GM23248 (cell line): ENCODE data around the gene THSD4. TPM values are rescaled to one million over a fixed set of nuclear protein-coding genes. Genes with fewer than 3 reads are reported as not detected.

Experiments
- DNase-seq: peaks from one replicate; pipeline ENCODE4 v3.0.0-alpha.2; 2015
- H2AFZ ChIP-seq: fragments of 200-600 bp; sonication (generic); 2 replicates; pipeline ENCODE4 v1.6.1; 2016; ENCODE audit warnings: antibody characterized with exemption
- H3F3A ChIP-seq: fragments of 200-600 bp; sonication (generic); 2 replicates; pipeline ENCODE4 v1.6.1; 2016; ENCODE audit warnings: mild to moderate bottlenecking, antibody characterized with exemption, mixed run types; ENCODE audit not compliant: insufficient read depth
- H3K27ac ChIP-seq: fragments of 200-600 bp; sonication (generic); 2 replicates; pipeline ENCODE4 v1.5.1; 2016; ENCODE audit warnings: mild to moderate bottlenecking
- H3K27me3 ChIP-seq: fragments of 200-600 bp; sonication (generic); replicated peaks from 2 replicates; pipeline ENCODE4 v1.6.1; 2016; ENCODE audit warnings: mild to moderate bottlenecking; ENCODE audit not compliant: insufficient read depth
- H3K36me3 ChIP-seq: fragments of 200-600 bp; sonication (generic); 2 replicates; pipeline ENCODE4 v1.6.1; 2016; ENCODE audit warnings: low read depth, mild to moderate bottlenecking
- H3K4me1 ChIP-seq: fragments of 200-600 bp; sonication (generic); 2 replicates; pipeline ENCODE4 v1.6.1; 2016; ENCODE audit warnings: mild to moderate bottlenecking; ENCODE audit not compliant: insufficient read depth
- H3K4me2 ChIP-seq: fragments of 200-600 bp; sonication (generic); one replicate; pipeline ENCODE4 v1.6.1; 2016; ENCODE audit warnings: mild to moderate bottlenecking; ENCODE audit not compliant: unreplicated experiment
- H3K4me3 ChIP-seq: fragments of 200-600 bp; sonication (generic); 2 replicates; pipeline ENCODE4 v1.5.1; 2016; ENCODE audit warnings: mild to moderate bottlenecking
- H3K79me2 ChIP-seq: fragments of 200-600 bp; sonication (generic); 2 replicates; pipeline ENCODE4 v1.6.1; 2016; ENCODE audit warnings: mild to moderate bottlenecking; ENCODE audit not compliant: insufficient read depth
- H3K9ac ChIP-seq: fragments of 200-600 bp; sonication (generic); 2 replicates; pipeline ENCODE4 v1.6.1; 2016; ENCODE audit warnings: mild to moderate bottlenecking
- H3K9me2 ChIP-seq: fragments of 200-600 bp; sonication (generic); 2 replicates; pipeline ENCODE4 v1.6.1; 2016; ENCODE audit warnings: mixed run types, mild to moderate bottlenecking, moderate library complexity; ENCODE audit not compliant: insufficient read depth
- H3K9me3 ChIP-seq: fragments of 200-600 bp; sonication (generic); one replicate; pipeline ENCODE4 v1.6.1; 2017; ENCODE audit warnings: low read depth
- H4K20me1 ChIP-seq: fragments of 200-600 bp; sonication (generic); 2 replicates; pipeline ENCODE4 v1.6.0; 2016; ENCODE audit not compliant: insufficient read depth
- EZH2 ChIP-seq: fragments of 200-600 bp; sonication (generic); IDR thresholded peaks from 2 replicates; pipeline ENCODE4 v1.6.1; 2018; ENCODE audit warnings: antibody characterized with exemption, mild to moderate bottlenecking; ENCODE audit not compliant: insufficient read depth, poor library complexity, severe bottlenecking
- EZH2phosphoT487 ChIP-seq: fragments of 200-600 bp; sonication (generic); IDR thresholded peaks from 2 replicates; pipeline ENCODE4 v1.6.1; 2018; ENCODE audit warnings: antibody characterized with exemption, moderate library complexity, mild to moderate bottlenecking, low read depth; ENCODE audit not compliant: insufficient read depth
- WGBS, 2 experiments: methylation state at CpG; one replicate each; pipeline ENCODE4 v1.1.6; 2015 to 2017; ENCODE audit warnings: low lambda C conversion rate in 2 of 2, low coverage in 1 of 2; ENCODE audit errors: missing lambda C conversion rate in 2 of 2; 5-methylcytosine and 5-hydroxymethylcytosine counted together
- in situ Hi-C: fragments of 300-500 bp; cut with MboI; formaldehyde crosslinking; loops from 2 replicates; pipeline ENCODE4 v1.15.0; 2020
- polyA plus RNA-seq: library from polyadenylated mRNA; unstranded; fragments of >200 nt; fragmentation: Nextera tagmentation; extraction: Ambion mirVana; gene quantifications from 2 replicates; pipeline ENCODE4 v1.2.1, GENCODE V29; 2016
- total RNA-seq: library from RNA; depleted of rRNA; stranded (reverse); fragments of >200 nt; shearing (Covaris generic); gene quantifications from 2 replicates; pipeline ENCODE4 v1.2.3, GENCODE V29; 2014

THSD4 gene
- total and polyA plus RNA-seq, 2 experiments from 2014 or later = 14.2 to 58.9 TPM

DNA sequence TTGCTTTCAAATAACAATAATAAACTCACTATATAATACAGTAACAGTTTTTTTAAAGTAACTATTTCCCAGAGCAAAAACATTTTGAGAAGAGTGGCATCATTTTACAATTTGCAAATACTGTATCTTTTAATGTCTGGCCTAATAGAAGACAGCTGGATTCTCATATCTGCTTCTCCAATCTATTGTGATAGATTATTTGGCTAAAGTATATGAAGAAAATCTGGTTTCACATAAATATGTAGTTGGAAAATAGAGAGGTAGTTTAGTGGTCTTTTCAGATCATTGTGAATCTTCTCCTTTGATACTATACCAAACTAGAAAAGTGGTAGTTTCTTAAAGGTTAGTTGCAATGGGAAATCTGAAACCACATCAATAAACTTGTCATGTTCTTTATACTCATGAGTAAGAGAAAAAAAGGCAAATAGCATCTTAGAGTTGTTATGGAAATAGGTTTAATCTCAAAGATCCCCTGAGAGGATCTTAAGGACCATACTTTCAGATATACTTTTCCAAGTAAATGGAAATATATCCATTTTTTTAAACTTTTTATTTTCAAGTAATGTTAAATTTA, 570.2 kb downstream of the THSD4 start:
- H3K27ac ChIP-seq = no peak overlapping the region
- H3K9ac ChIP-seq = no peak overlapping the region
- H3K4me2 ChIP-seq = peak overlapping the region; percentile 12
- no peaks in the 10 kb centered on the region for H4K20me1 ChIP-seq
- peaks cover 42% of the 10 kb centered on the region for H3K4me1 ChIP-seq
- H3F3A ChIP-seq = peaks cover 19% of the 10 kb centered on the region
- no peaks in the 10 kb centered on the region for H3K9me2 ChIP-seq
- no peaks in the 10 kb centered on the region for H3K36me3 ChIP-seq
- H3K9me3 ChIP-seq = no peaks in the 10 kb centered on the region
- H2AFZ ChIP-seq = no peak overlapping the region
- peak; percentile 36 for DNase-seq
- in situ Hi-C loops = no loop called here
- no peaks in the 10 kb centered on the region for H3K79me2 ChIP-seq
- TF ChIP-seq EZH2 = no peak
- TF ChIP-seq EZH2phosphoT487 = no peak
- no peaks in the 10 kb centered on the region for H3K27me3 ChIP-seq
- no peak overlapping the region for H3K4me3 ChIP-seq

DNA sequence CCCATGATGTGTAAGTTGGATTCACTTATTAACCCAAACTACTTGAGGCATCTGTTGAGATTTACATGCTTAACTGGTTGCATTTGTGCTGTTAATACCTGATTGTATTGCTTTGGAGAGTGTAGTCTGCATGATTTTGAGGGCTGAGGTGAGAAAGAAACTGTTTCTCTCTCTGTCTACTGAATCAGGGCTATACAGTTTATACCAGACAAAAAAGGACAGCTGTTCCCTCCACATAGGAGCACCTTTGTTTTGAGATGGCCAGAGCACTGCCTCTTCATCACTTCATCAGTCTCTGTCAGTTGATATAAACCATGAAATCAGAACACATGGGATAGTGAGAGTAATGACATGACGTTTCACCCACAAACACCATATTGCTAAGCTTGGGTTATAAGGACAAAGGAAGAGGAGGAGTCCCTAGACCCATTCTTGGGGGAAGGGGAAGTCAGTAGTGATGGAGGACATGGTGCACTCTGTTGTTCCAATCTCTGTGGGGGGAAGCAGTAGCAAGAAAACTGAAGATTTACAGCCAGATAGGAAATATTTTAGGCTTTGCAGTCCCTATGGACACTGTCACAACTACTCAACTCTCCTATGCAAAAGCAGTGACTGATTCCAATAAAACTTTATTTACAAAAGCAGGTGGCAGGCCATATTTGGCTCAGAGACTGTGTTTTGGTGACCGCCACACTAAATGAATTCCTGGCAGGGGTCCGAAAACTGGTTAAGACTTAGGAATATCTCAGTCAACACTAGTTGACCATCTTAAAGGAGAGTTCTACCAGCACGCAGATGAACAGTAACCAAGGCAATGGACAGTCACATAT, 571.2 kb downstream of the THSD4 start:
- in situ Hi-C loops = no loop called here

DNA sequence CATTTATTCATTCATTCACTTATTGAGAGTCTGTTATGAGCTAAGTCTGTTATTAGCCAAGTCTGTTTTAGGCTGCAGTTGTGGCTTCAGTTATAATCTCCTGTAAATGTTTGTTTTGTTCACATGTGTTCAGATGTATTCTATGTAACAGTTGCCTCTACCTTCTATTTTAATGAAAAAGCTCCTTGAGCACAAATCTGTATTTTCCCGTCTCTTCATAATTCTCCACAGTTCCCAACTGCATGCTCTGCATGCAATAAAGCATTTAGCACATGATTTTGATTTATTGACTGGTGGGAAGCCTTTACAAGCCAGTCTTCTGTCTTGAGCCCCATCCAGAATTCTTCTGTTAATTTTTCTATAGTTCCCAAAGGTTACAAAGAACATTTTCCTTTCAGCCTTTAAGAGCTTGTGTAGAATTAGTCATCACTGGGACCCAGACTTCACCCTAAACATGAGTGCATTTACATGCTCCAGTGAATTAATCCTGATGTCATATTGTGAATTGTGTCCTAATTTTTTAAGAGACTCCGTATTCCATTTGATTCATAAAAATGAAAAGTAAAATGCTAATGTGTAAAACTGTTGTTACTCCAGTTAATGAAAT, 572.7 kb downstream of the THSD4 start:
- H3K79me2 ChIP-seq = no peaks in the 10 kb centered on the region
- H3K4me1 ChIP-seq = peaks cover 60% of the 10 kb centered on the region
- no peak overlapping the region for H2AFZ ChIP-seq
- H3F3A ChIP-seq = peaks cover 42% of the 10 kb centered on the region
- H3K9ac ChIP-seq = no peak overlapping the region
- no peaks in the 10 kb centered on the region for H4K20me1 ChIP-seq
- 51 to 57% methylated on average over 2 of the region's 2 CpGs for WGBS, 2 experiments
- H3K27me3 ChIP-seq = no peaks in the 10 kb centered on the region
- H3K27ac ChIP-seq = no peak overlapping the region
- TF ChIP-seq EZH2phosphoT487 = no peak
- no peak for TF ChIP-seq EZH2
- no peak overlapping the region for H3K4me3 ChIP-seq
- in situ Hi-C loops = no loop called here
- DNase-seq = peak; percentile 56
- H3K4me2 ChIP-seq = no peak overlapping the region
- no peaks in the 10 kb centered on the region for H3K36me3 ChIP-seq
- H3K9me3 ChIP-seq = no peaks in the 10 kb centered on the region
- no peaks in the 10 kb centered on the region for H3K9me2 ChIP-seq

More for the DNA sequence above, 571.2 kb downstream of the THSD4 start:
- Histone ChIP-seq H3F3A (peaks cover 26% of the 10 kb centered on the region), H3K9me2 (no peaks in the 10 kb centered on the region), H3K36me3 (no peaks in the 10 kb centered on the region), H3K9ac (no peak overlapping the region), H3K4me2 (no peak overlapping the region), H3K4me3 (no peak overlapping the region), H3K9me3 (no peaks in the 10 kb centered on the region), H2AFZ (no peak overlapping the region), H3K27me3 (no peaks in the 10 kb centered on the region), H3K27ac (no peak overlapping the region), H3K4me1 (peaks cover 46% of the 10 kb centered on the region), H3K79me2 (no peaks in the 10 kb centered on the region), H4K20me1 (no peaks in the 10 kb centered on the region)
- TF ChIP-seq EZH2 (no peak), EZH2phosphoT487 (no peak)
- 82 to 90% methylated on average over 4 of the region's 4 CpGs for WGBS, 2 experiments
- DNase-seq = no peak

DNA sequence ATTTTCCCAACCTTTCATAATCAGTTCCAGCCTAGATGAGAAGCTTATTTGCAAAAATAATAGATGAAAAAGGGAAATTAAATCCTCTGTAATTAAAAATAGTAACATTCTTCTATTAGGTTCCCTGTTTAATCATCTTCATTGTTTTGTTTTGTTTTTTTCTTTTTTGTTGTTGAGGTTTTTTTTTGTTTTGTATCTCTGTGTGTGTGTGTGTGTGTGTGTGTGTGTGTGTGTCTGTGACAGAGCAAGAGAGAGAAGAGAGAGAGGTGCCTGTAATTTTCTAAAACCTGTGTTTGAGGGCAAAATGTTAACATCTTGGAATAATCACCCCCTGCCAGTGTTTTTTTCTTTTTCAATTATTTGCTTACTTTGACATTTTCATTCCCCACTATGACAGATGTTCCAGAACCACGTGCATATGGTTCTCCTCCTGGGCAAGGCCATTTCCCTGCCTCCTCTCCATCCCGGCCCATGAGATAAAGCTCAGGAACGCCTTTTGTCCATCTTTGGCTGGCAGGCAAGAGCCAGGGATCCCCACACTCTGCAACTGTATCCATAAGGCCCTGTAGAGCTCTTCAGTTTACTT, 573.3 kb downstream of the THSD4 start:
- TF ChIP-seq EZH2phosphoT487 (no peak), EZH2 (no peak)
- no peaks in the 10 kb centered on the region for H3K9me2 ChIP-seq
- no peak overlapping the region for H3K4me3 ChIP-seq
- no peak overlapping the region for H3K4me2 ChIP-seq
- no peaks in the 10 kb centered on the region for H3K27me3 ChIP-seq
- no peaks in the 10 kb centered on the region for H3K36me3 ChIP-seq
- no peak overlapping the region for H3K27ac ChIP-seq
- DNase-seq = no peak
- no peak overlapping the region for H3K9ac ChIP-seq
- no peaks in the 10 kb centered on the region for H4K20me1 ChIP-seq
- peaks cover 54% of the 10 kb centered on the region for H3K4me1 ChIP-seq
- WGBS, 2 experiments = 67 to 90% methylated on average over 3 of the region's 3 CpGs
- H2AFZ ChIP-seq = no peak overlapping the region
- H3K79me2 ChIP-seq = no peaks in the 10 kb centered on the region
- no peaks in the 10 kb centered on the region for H3K9me3 ChIP-seq
- in situ Hi-C loops = no loop called here
- H3F3A ChIP-seq = peaks cover 38% of the 10 kb centered on the region
